Liver (tissue), 9 donors: Measurements from ENCODE around the gene GNAO1. TPM values are rescaled to one million over a fixed set of nuclear protein-coding genes. Genes with fewer than 3 reads are reported as not detected.

Experiments
- DNase-seq: peaks from one replicate; pipeline ENCODE4 v3.0.0-alpha.2; 2017; ENCODE audit warnings: low spot score
- H3K27ac ChIP-seq, 2 donors: one replicate each; pipeline ENCODE4 v1.7.0; 2013; ENCODE audit warnings: inconsistent platforms in 2 of 2, low read length in 2 of 2, control low read depth in 1 of 2, low read depth in 1 of 2, mild to moderate bottlenecking in 1 of 2
- H3K27me3 ChIP-seq, 4 donors: one replicate each; pipeline versions ENCODE4 v1.6.1 to v1.7.0; 2013; ENCODE audit warnings: low read length in 3 of 4, inconsistent platforms in 1 of 4, mild to moderate bottlenecking in 1 of 4, moderate library complexity in 1 of 4; ENCODE audit not compliant: control insufficient read depth in 4 of 4, insufficient read depth in 4 of 4
- H3K36me3 ChIP-seq, 4 donors: one replicate each; pipeline versions ENCODE4 v1.6.1 to v1.7.0; 2013; ENCODE audit warnings: low read length in 3 of 4, mild to moderate bottlenecking in 3 of 4, low read depth in 1 of 4, moderate library complexity in 1 of 4; ENCODE audit not compliant: control insufficient read depth in 4 of 4, insufficient read depth in 3 of 4
- H3K4me1 ChIP-seq, 4 donors: one replicate each; pipeline versions ENCODE4 v1.6.1 to v1.7.0; 2013; ENCODE audit warnings: low read length in 3 of 4, mild to moderate bottlenecking in 3 of 4, moderate library complexity in 1 of 4; ENCODE audit not compliant: control insufficient read depth in 4 of 4, insufficient read depth in 4 of 4
- H3K4me3 ChIP-seq, 3 donors: one replicate each; pipeline versions ENCODE4 v1.6.1 to v1.7.0; 2013; ENCODE audit warnings: low read length in 3 of 3, control low read depth in 1 of 3, low read depth in 1 of 3, mild to moderate bottlenecking in 1 of 3
- H3K9ac ChIP-seq, 2 donors: one replicate each; pipeline ENCODE4 v1.7.0; 2013; ENCODE audit warnings: low read length in 2 of 2, mild to moderate bottlenecking in 2 of 2, moderate library complexity in 2 of 2, control low read depth in 1 of 2, low read depth in 1 of 2
- H3K9me3 ChIP-seq, 4 donors: one replicate each; pipeline versions ENCODE4 v1.6.1 to v1.7.0; 2013; ENCODE audit warnings: low read length in 3 of 4; ENCODE audit not compliant: control insufficient read depth in 4 of 4
- EGR1 ChIP-seq, 2 donors: IDR thresholded peaks; 2 replicates each; pipeline ENCODE4 v1.6.1; 2016 to 2018; ENCODE audit warnings: antibody characterized with exemption in 2 of 2, low read depth in 2 of 2
- FOXA1 ChIP-seq: IDR thresholded peaks from 2 replicates; pipeline ENCODE4 v1.6.1; 2016; ENCODE audit warnings: antibody characterized with exemption
- GABPA ChIP-seq, 2 donors: IDR thresholded peaks in 1 of 2; conservative IDR thresholded peaks in 1 of 2; 2 replicates each; pipeline ENCODE4 v1.6.1; 2016; ENCODE audit warnings: antibody characterized with exemption in 2 of 2, mild to moderate bottlenecking in 1 of 2, moderate library complexity in 1 of 2
- HNF4A ChIP-seq, 2 donors: conservative IDR thresholded peaks; 2 replicates each; pipeline ENCODE4 v1.6.1; 2016; ENCODE audit warnings: antibody characterized with exemption in 2 of 2, mild to moderate bottlenecking in 2 of 2
- HNF4G ChIP-seq: IDR thresholded peaks from 2 replicates; pipeline ENCODE4 v1.6.1; 2016; ENCODE audit warnings: antibody characterized with exemption
- JUND ChIP-seq, 2 donors: IDR thresholded peaks; 2 replicates each; pipeline ENCODE4 v1.6.1; 2016; ENCODE audit warnings: antibody characterized with exemption in 2 of 2
- NR2F2 ChIP-seq: IDR thresholded peaks from 2 replicates; pipeline ENCODE4 v1.6.1; 2016; ENCODE audit warnings: antibody characterized with exemption
- RAD21 ChIP-seq, 2 donors: IDR thresholded peaks; 2 replicates each; pipeline ENCODE4 v1.6.1; 2016; ENCODE audit warnings: antibody characterized with exemption in 2 of 2, mild to moderate bottlenecking in 2 of 2
- RXRA ChIP-seq, 2 donors: IDR thresholded peaks; 2 replicates each; pipeline ENCODE4 v1.6.1; 2017 to 2018; ENCODE audit warnings: antibody characterized with exemption in 2 of 2, mild to moderate bottlenecking in 1 of 2
- TAF1 ChIP-seq: conservative IDR thresholded peaks from 2 replicates; pipeline ENCODE4 v1.6.1; 2016; ENCODE audit warnings: antibody characterized with exemption, mild to moderate bottlenecking
- YY1 ChIP-seq: IDR thresholded peaks from 2 replicates; pipeline ENCODE4 v1.6.1; 2016; ENCODE audit warnings: antibody characterized with exemption, mild to moderate bottlenecking
- WGBS: extraction: QIAGEN DNeasy Blood & Tissue Kit; methylation state at CpG from one replicate; pipeline ENCODE4 v1.1.7; 2013; 5-methylcytosine and 5-hydroxymethylcytosine counted together
- polyA plus RNA-seq, 2 donors: library from polyadenylated mRNA; stranded (reverse) in 1 of 2; unstranded in 1 of 2; fragments of 200-250 nt in 1 of 2; fragments of >200 nt in 1 of 2; fragmentation: Nextera tagmentation in 1 of 2; extraction: Ambion mirVana in 1 of 2; gene quantifications; one replicate each; pipeline versions ENCODE4 v1.2.1 to v1.2.3, GENCODE V29; 2013 to 2015
- total RNA-seq, 2 donors: library from RNA; depleted of rRNA; stranded (reverse); fragments of >200 nt; gene quantifications; one replicate each; pipeline ENCODE4 v1.2.3, GENCODE V29; 2014
- TF ChIP-seq, protein P1 (sequence below): IDR thresholded peaks from 2 replicates; pipeline ENCODE4 v1.6.1; 2016; ENCODE audit warnings: antibody characterized with exemption
- TF ChIP-seq, protein P2 (sequence below): IDR thresholded peaks from 2 replicates; pipeline ENCODE4 v1.6.1; 2016; ENCODE audit warnings: antibody characterized with exemption
- TF ChIP-seq, protein P3 (sequence below): IDR thresholded peaks from 2 replicates; pipeline ENCODE4 v1.6.1; 2016; ENCODE audit warnings: antibody characterized with exemption
- TF ChIP-seq, protein P4 (sequence below): fragments of 150-350 bp; IDR thresholded peaks from 2 replicates; pipeline ENCODE4 v1.5.1; 2017; ENCODE audit warnings: improper control_type of control experiment, low read depth, low read length; ENCODE audit not compliant: missing input control
- TF ChIP-seq, protein P5 (sequence below): IDR thresholded peaks from 2 replicates; pipeline ENCODE4 v1.6.1; 2016; ENCODE audit warnings: antibody characterized with exemption, mild to moderate bottlenecking
- donor health status: healthy.
- donor health status: healthy.
- donor health status: healthy.
- donor health status: healthy.
- donor health status: healthy.

Gene GNAO1
- total and polyA plus RNA-seq, 4 donors, result 0.61 to 15.1 (median 7.0) TPM

DNA sequence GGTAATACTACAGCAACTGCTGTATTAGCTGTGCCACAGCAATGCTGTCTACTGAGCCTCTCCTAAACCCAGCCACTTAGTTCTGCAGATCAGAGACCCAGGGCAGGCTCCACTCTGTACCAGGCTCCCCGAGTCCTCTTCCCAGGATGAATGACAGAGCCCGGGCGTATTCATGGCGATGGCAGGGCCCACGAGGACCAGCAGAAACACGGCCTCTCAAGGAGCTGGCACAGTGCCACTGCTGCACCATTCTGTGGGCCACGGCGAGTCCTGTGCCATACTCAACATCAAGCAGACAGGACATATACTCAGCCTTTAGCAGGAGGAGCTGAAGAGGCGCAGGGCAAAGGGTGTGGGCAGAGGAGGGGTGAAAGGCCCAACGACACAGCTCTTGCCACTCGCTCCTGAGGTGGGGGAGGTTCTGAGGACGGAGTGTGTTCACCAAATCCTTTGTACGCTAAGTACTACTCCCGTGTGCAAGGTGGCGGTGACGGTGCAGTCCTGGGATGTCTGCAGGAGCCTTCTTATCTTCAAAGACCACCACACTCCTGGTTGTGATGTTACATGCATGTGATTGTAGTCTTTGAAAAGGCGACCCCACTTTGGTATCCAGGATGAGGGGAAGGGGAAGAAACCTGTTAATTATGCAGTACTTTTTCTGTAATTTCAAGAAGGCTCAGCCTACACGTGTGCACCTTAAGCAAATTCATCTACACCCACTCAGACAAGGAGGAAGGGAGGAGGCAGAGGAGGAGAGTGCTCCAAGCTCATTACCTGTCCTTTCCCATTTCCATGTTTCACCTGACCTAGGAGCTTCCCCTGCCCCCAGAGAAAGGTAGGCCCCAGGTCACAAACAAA lies 136.0 kb downstream of the GNAO1 start:
- WGBS, result 93% methylated on average over 18 of the region's 18 CpGs
- no peaks in the 10 kb centered on the region for H3K9me3 ChIP-seq
- DNase-seq, result no peak
- H3K27ac ChIP-seq, result no peak overlapping the region
- peaks cover 0 to 2% (median 0%) of the 10 kb centered on the region in 4 donors for H3K36me3 ChIP-seq
- H3K9ac ChIP-seq, result no peak overlapping the region
- no peak for TF ChIP-seq JUND (IDR thresholded peaks at IDR 0.05)
- no peak for TF ChIP-seq RXRA (IDR thresholded peaks at IDR 0.05)
- no peak for TF ChIP-seq EGR1 (IDR thresholded peaks at IDR 0.05; ENCODE audit: low read depth in 2 of 2)
- no peak for TF ChIP-seq GABPA (IDR thresholded peaks at IDR 0.05 in 1 of 2, conservative IDR thresholded peaks at IDR 0.05 in 1 of 2)
- no peak for TF ChIP-seq YY1
- TF ChIP-seq, protein P1, sequence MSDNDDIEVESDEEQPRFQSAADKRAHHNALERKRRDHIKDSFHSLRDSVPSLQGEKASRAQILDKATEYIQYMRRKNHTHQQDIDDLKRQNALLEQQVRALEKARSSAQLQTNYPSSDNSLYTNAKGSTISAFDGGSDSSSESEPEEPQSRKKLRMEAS, result no peak
- no peak for TF ChIP-seq FOXA1
- no peak for TF ChIP-seq NR2F2
- no peak for TF ChIP-seq RAD21 (IDR thresholded peaks at IDR 0.05)
- TF ChIP-seq, protein P2, sequence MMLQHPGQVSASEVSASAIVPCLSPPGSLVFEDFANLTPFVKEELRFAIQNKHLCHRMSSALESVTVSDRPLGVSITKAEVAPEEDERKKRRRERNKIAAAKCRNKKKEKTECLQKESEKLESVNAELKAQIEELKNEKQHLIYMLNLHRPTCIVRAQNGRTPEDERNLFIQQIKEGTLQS, result no peak
- TF ChIP-seq HNF4A (conservative IDR thresholded peaks at IDR 0.05), result no peak
- TF ChIP-seq, protein P3, sequence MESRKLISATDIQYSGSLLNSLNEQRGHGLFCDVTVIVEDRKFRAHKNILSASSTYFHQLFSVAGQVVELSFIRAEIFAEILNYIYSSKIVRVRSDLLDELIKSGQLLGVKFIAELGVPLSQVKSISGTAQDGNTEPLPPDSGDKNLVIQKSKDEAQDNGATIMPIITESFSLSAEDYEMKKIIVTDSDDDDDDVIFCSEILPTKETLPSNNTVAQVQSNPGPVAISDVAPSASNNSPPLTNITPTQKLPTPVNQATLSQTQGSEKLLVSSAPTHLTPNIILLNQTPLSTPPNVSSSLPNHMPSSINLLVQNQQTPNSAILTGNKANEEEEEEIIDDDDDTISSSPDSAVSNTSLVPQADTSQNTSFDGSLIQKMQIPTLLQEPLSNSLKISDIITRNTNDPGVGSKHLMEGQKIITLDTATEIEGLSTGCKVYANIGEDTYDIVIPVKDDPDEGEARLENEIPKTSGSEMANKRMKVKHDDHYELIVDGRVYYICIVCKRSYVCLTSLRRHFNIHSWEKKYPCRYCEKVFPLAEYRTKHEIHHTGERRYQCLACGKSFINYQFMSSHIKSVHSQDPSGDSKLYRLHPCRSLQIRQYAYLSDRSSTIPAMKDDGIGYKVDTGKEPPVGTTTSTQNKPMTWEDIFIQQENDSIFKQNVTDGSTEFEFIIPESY, result no peak
- no peak for TF ChIP-seq TAF1
- TF ChIP-seq, protein P4, sequence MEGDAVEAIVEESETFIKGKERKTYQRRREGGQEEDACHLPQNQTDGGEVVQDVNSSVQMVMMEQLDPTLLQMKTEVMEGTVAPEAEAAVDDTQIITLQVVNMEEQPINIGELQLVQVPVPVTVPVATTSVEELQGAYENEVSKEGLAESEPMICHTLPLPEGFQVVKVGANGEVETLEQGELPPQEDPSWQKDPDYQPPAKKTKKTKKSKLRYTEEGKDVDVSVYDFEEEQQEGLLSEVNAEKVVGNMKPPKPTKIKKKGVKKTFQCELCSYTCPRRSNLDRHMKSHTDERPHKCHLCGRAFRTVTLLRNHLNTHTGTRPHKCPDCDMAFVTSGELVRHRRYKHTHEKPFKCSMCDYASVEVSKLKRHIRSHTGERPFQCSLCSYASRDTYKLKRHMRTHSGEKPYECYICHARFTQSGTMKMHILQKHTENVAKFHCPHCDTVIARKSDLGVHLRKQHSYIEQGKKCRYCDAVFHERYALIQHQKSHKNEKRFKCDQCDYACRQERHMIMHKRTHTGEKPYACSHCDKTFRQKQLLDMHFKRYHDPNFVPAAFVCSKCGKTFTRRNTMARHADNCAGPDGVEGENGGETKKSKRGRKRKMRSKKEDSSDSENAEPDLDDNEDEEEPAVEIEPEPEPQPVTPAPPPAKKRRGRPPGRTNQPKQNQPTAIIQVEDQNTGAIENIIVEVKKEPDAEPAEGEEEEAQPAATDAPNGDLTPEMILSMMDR, result no peak
- TF ChIP-seq, protein P5, sequence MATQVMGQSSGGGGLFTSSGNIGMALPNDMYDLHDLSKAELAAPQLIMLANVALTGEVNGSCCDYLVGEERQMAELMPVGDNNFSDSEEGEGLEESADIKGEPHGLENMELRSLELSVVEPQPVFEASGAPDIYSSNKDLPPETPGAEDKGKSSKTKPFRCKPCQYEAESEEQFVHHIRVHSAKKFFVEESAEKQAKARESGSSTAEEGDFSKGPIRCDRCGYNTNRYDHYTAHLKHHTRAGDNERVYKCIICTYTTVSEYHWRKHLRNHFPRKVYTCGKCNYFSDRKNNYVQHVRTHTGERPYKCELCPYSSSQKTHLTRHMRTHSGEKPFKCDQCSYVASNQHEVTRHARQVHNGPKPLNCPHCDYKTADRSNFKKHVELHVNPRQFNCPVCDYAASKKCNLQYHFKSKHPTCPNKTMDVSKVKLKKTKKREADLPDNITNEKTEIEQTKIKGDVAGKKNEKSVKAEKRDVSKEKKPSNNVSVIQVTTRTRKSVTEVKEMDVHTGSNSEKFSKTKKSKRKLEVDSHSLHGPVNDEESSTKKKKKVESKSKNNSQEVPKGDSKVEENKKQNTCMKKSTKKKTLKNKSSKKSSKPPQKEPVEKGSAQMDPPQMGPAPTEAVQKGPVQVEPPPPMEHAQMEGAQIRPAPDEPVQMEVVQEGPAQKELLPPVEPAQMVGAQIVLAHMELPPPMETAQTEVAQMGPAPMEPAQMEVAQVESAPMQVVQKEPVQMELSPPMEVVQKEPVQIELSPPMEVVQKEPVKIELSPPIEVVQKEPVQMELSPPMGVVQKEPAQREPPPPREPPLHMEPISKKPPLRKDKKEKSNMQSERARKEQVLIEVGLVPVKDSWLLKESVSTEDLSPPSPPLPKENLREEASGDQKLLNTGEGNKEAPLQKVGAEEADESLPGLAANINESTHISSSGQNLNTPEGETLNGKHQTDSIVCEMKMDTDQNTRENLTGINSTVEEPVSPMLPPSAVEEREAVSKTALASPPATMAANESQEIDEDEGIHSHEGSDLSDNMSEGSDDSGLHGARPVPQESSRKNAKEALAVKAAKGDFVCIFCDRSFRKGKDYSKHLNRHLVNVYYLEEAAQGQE, result no peak
- TF ChIP-seq HNF4G, result no peak
- H3K4me1 ChIP-seq, result peaks cover 6 to 47% (median 25%) of the 10 kb centered on the region in 4 donors
- no peaks in the 10 kb centered on the region for H3K27me3 ChIP-seq
- H3K4me3 ChIP-seq, result no peak overlapping the region
